Loucy (cell line): ENCODE results near the gene ZCCHC4.

Source experiments
- H2AFZ ChIP-seq: fragments of 200-600 bp; sonication (generic); 2 replicates; pipeline ENCODE4 v1.6.0; 2016; ENCODE audit warnings: antibody characterized with exemption, mild to moderate bottlenecking, low read length, moderate library complexity
- H3F3A ChIP-seq: fragments of 200-600 bp; 2 replicates; pipeline ENCODE4 v1.6.0; 2016; ENCODE audit warnings: antibody characterized with exemption, low read depth, mild to moderate bottlenecking
- H3K27me3 ChIP-seq: fragments of 200-600 bp; sonication (generic); 2 replicates; pipeline ENCODE4 v1.6.1; 2014; ENCODE audit warnings: low read length, mild to moderate bottlenecking; ENCODE audit not compliant: insufficient read depth, poor library complexity, severe bottlenecking
- H3K36me3 ChIP-seq: fragments of 200-600 bp; sonication (generic); 2 replicates; pipeline ENCODE4 v1.6.1; 2016; ENCODE audit warnings: low read length; ENCODE audit not compliant: insufficient read depth
- H3K4me1 ChIP-seq: fragments of 200-600 bp; sonication (generic); 2 replicates; pipeline ENCODE4 v1.5.1; 2014; ENCODE audit warnings: low read length, mild to moderate bottlenecking; ENCODE audit not compliant: insufficient read depth, poor library complexity, severe bottlenecking
- H3K4me2 ChIP-seq: fragments of 200-600 bp; sonication (generic); 2 replicates; pipeline ENCODE4 v1.6.0; 2014; ENCODE audit warnings: antibody characterized with exemption, low read length, low read depth, mild to moderate bottlenecking; ENCODE audit not compliant: poor library complexity, severe bottlenecking
- H3K4me3 ChIP-seq: fragments of 200-600 bp; sonication (generic); 2 replicates; pipeline ENCODE4 v1.5.1; 2014; ENCODE audit warnings: low read length, mild to moderate bottlenecking, mixed read lengths; ENCODE audit not compliant: poor library complexity, severe bottlenecking
- H3K79me2 ChIP-seq: fragments of 200-600 bp; sonication (generic); 2 replicates; pipeline ENCODE4 v1.6.1; 2014; ENCODE audit warnings: low read length; ENCODE audit not compliant: insufficient read depth
- H3K9ac ChIP-seq: fragments of 200-600 bp; sonication (generic); 2 replicates; pipeline ENCODE4 v1.6.0; 2014; ENCODE audit warnings: mild to moderate bottlenecking, low read depth, low read length, moderate library complexity; ENCODE audit not compliant: poor library complexity, severe bottlenecking
- H3K9me2 ChIP-seq: fragments of 200-600 bp; sonication (generic); replicated peaks from 2 replicates; pipeline ENCODE4 v1.6.1; 2016; ENCODE audit warnings: low read depth, low read length, mixed read lengths
- H3K9me3 ChIP-seq: fragments of 200-600 bp; sonication (generic); 2 replicates; pipeline ENCODE4 v1.6.1; 2014; ENCODE audit warnings: mild to moderate bottlenecking, antibody characterized with exemption, low read length, low read depth; ENCODE audit not compliant: insufficient read depth
- H4K20me1 ChIP-seq: fragments of 200-600 bp; sonication (generic); 2 replicates; pipeline ENCODE4 v1.6.0; 2014; ENCODE audit warnings: antibody characterized with exemption, low read length, mild to moderate bottlenecking; ENCODE audit not compliant: insufficient read depth, poor library complexity, severe bottlenecking
- EZH2phosphoT487 ChIP-seq: fragments of 200-600 bp; IDR thresholded peaks from 2 replicates; pipeline ENCODE4 v1.6.1; 2018; ENCODE audit warnings: antibody characterized with exemption, mild to moderate bottlenecking, moderate library complexity, borderline replicate concordance
- TF ChIP-seq, protein P1 (sequence below): fragments of 200-600 bp; sonication (generic); conservative IDR thresholded peaks from 2 replicates; pipeline ENCODE4 v1.5.1; 2014; ENCODE audit warnings: mild to moderate bottlenecking, antibody characterized with exemption, low read length

The ZCCHC4 gene

GRCh38 chr4:25291158-25291733 lies 21.3 kb upstream of the ZCCHC4 start:
- H3K9me3 ChIP-seq = no peaks in the 10 kb centered on the region
- no peaks in the 10 kb centered on the region for H3F3A ChIP-seq
- no peaks in the 10 kb centered on the region for H4K20me1 ChIP-seq
- no peak overlapping the region for H3K4me3 ChIP-seq
- H3K27me3 ChIP-seq = no peaks in the 10 kb centered on the region
- TF ChIP-seq, protein P1, sequence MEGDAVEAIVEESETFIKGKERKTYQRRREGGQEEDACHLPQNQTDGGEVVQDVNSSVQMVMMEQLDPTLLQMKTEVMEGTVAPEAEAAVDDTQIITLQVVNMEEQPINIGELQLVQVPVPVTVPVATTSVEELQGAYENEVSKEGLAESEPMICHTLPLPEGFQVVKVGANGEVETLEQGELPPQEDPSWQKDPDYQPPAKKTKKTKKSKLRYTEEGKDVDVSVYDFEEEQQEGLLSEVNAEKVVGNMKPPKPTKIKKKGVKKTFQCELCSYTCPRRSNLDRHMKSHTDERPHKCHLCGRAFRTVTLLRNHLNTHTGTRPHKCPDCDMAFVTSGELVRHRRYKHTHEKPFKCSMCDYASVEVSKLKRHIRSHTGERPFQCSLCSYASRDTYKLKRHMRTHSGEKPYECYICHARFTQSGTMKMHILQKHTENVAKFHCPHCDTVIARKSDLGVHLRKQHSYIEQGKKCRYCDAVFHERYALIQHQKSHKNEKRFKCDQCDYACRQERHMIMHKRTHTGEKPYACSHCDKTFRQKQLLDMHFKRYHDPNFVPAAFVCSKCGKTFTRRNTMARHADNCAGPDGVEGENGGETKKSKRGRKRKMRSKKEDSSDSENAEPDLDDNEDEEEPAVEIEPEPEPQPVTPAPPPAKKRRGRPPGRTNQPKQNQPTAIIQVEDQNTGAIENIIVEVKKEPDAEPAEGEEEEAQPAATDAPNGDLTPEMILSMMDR = no peak
- no peak for TF ChIP-seq EZH2phosphoT487
- no peaks in the 10 kb centered on the region for H3K4me1 ChIP-seq
- H3K9me2 ChIP-seq = no peaks in the 10 kb centered on the region
- no peaks in the 10 kb centered on the region for H3K79me2 ChIP-seq
- no peak overlapping the region for H2AFZ ChIP-seq
- no peaks in the 10 kb centered on the region for H3K36me3 ChIP-seq
- H3K9ac ChIP-seq = no peak overlapping the region
- H3K4me2 ChIP-seq = no peak overlapping the region

GRCh38 chr4:25297528-25298242 lies 14.9 kb upstream of the ZCCHC4 start:
- no peak overlapping the region for H3K9ac ChIP-seq
- TF ChIP-seq EZH2phosphoT487 = no peak
- TF ChIP-seq, protein P1 = no peak
- H3K4me1 ChIP-seq = no peaks in the 10 kb centered on the region
- H3K9me3 ChIP-seq = no peaks in the 10 kb centered on the region
- H4K20me1 ChIP-seq = no peaks in the 10 kb centered on the region
- H3K27me3 ChIP-seq = no peaks in the 10 kb centered on the region
- no peaks in the 10 kb centered on the region for H3K36me3 ChIP-seq
- no peaks in the 10 kb centered on the region for H3K79me2 ChIP-seq
- H3F3A ChIP-seq = no peaks in the 10 kb centered on the region
- H3K9me2 ChIP-seq = no peaks in the 10 kb centered on the region
- no peak overlapping the region for H3K4me3 ChIP-seq
- no peak overlapping the region for H3K4me2 ChIP-seq
- no peak overlapping the region for H2AFZ ChIP-seq

- TF ChIP-seq EZH2phosphoT487 = no peak
- TF ChIP-seq, protein P1 = no peak
- Histone ChIP-seq H3K9me3 (no peaks in the 10 kb centered on the region), H3F3A (no peaks in the 10 kb centered on the region), H3K4me3 (no peak overlapping the region), H3K9ac (no peak overlapping the region), H4K20me1 (no peaks in the 10 kb centered on the region), H3K4me1 (no peaks in the 10 kb centered on the region), H3K9me2 (no peaks in the 10 kb centered on the region), H3K27me3 (no peaks in the 10 kb centered on the region), H2AFZ (no peak overlapping the region), H3K4me2 (no peak overlapping the region), H3K79me2 (no peaks in the 10 kb centered on the region), H3K36me3 (no peaks in the 10 kb centered on the region)
Observed at GRCh38 chr4:25299476-25300203, 12.9 kb upstream of the ZCCHC4 start.
